NCI-H82 treated with DMSO at 0.1 percent for 48 hours (cell line): ENCODE measurements around the gene ARHGAP26.

Source experiments
- DNase-seq: peaks from one replicate; lab custom pipeline; 2025; ENCODE audit not compliant: unreplicated experiment; lab: John Stamatoyannopoulos, UW

Gene ARHGAP26

GRCh38 chr5:143152445-143152844 is 382.3 kb downstream of the ARHGAP26 start:
- DNase-seq: no peak

- DNase-seq: no peak
Measured at GRCh38 chr5:143153332-143154119, 383.3 kb downstream of the ARHGAP26 start.

GRCh38 chr5:143154510-143155370 is 384.6 kb downstream of the ARHGAP26 start:
- no peak for DNase-seq

- DNase-seq: no peak
Measured at GRCh38 chr5:143155455-143155854, 385.3 kb downstream of the ARHGAP26 start.

GRCh38 chr5:143156086-143156485 is 385.9 kb downstream of the ARHGAP26 start:
- DNase-seq: no peak

- DNase-seq: no peak
Measured at GRCh38 chr5:143156572-143156971, 386.4 kb downstream of the ARHGAP26 start.

- no peak for DNase-seq
Measured at GRCh38 chr5:143159031-143159430, 388.9 kb downstream of the ARHGAP26 start.

GRCh38 chr5:143161885-143162540 is 391.8 kb downstream of the ARHGAP26 start:
- no peak for DNase-seq

GRCh38 chr5:143162810-143163209 is 392.6 kb downstream of the ARHGAP26 start:
- DNase-seq: no peak

GRCh38 chr5:143164557-143164956 is 394.4 kb downstream of the ARHGAP26 start:
- no peak for DNase-seq

- DNase-seq: no peak
Measured at GRCh38 chr5:143165049-143165880, 395.1 kb downstream of the ARHGAP26 start.

- no peak for DNase-seq
Measured at GRCh38 chr5:143166090-143166489, 395.9 kb downstream of the ARHGAP26 start.

GRCh38 chr5:143166661-143167420 is 396.7 kb downstream of the ARHGAP26 start:
- no peak for DNase-seq

GRCh38 chr5:143168171-143168741 is 398.1 kb downstream of the ARHGAP26 start:
- no peak for DNase-seq

- no peak for DNase-seq
Measured at GRCh38 chr5:143168921-143169810, 399.0 kb downstream of the ARHGAP26 start.

GRCh38 chr5:143170104-143170503 is 399.9 kb downstream of the ARHGAP26 start:
- DNase-seq: no peak

- DNase-seq: no peak
Measured at GRCh38 chr5:143170977-143171376, 400.8 kb downstream of the ARHGAP26 start.

GRCh38 chr5:143172739-143173138 is 402.6 kb downstream of the ARHGAP26 start:
- DNase-seq: no peak
